A549 (cell line): ENCODE data around the gene EIF4A2. TPM values are rescaled to one million over a fixed set of nuclear protein-coding genes. Genes with fewer than 3 reads are reported as not detected.
A peak's percentile ranks its signal among the peaks of the same experiment; 100 is the strongest.

Experiments
- ATAC-seq, 2 experiments: fragments of 200-7000 bp in 1 of 2; fragments of >200 bp in 1 of 2; cut with Nextera tagmentation in 1 of 2; cut with Tn5 transposase in 1 of 2; 3 replicates each; pipeline versions ENCODE4 v1.8.0 to v1.9.1; 2018 to 2020; ENCODE audit warnings: mild to moderate bottlenecking in 1 of 2, moderate library complexity in 1 of 2
- CTCF ChIA-PET: fragments of 300-600 bp; sonication (Branson Sonifier 250); formaldehyde crosslinking; extraction: SDS; loops from one replicate; lab custom pipeline; 2021; ENCODE audit warnings: antibody characterized with exemption, inconsistent platforms; lab: Yijun Ruan, JAX
- POLR2A ChIA-PET: fragments of 350-600 bp; formaldehyde crosslinking; extraction: SDS; loops from one replicate; lab custom pipeline; 2021; ENCODE audit warnings: antibody characterized with exemption, inconsistent platforms; lab: Yijun Ruan, JAX
- DNase-seq, 2 experiments: peaks; one replicate each; pipeline versions ENCODE4 v3.0.0 to v3.0.0-alpha.2; 2011 to 2016; ENCODE audit warnings: low read depth in 1 of 2, low spot score in 1 of 2
- FAIRE-seq: peaks from 2 replicates; lab custom pipeline; 2011; peaks lifted over from hg19 to GRCh38; lab: Jason Lieb, UNC
- H3K27ac ChIP-seq, 2 experiments: fragments of >200 bp; sonication (Bioruptor Twin); formaldehyde crosslinking; 3 replicates each; pipeline ENCODE4 v1.5.1; 2016 to 2017
- H3K4me1 ChIP-seq: fragments of >200 bp; sonication (Bioruptor Twin); formaldehyde crosslinking; 3 replicates; pipeline ENCODE4 v1.6.1; 2016
- H3K4me2 ChIP-seq: fragments of >200 bp; sonication (Bioruptor Twin); formaldehyde crosslinking; 3 replicates; pipeline ENCODE4 v1.6.1; 2016
- H3K4me3 ChIP-seq: fragments of >200 bp; sonication (Bioruptor Twin); formaldehyde crosslinking; 3 replicates; pipeline ENCODE4 v1.5.1; 2016
- H3K9me3 ChIP-seq: fragments of >200 bp; sonication (Bioruptor Twin); formaldehyde crosslinking; 3 replicates; pipeline ENCODE4 v1.6.1; 2016
- BCL3 ChIP-seq: fragments of >200 bp; sonication (Bioruptor Twin); formaldehyde crosslinking; IDR thresholded peaks from 3 replicates; pipeline ENCODE4 v1.6.1; 2016
- BHLHE40 ChIP-seq: IDR thresholded peaks from 2 replicates; pipeline ENCODE4 v1.6.1; 2012; ENCODE audit warnings: low read depth, low read length, inconsistent platforms
- FOSB ChIP-seq: fragments of 250-450 bp; sonication (Bioruptor Pico); IDR thresholded peaks from 2 replicates; pipeline ENCODE4 v1.5.0; 2020; ENCODE audit warnings: mild to moderate bottlenecking, moderate library complexity
- GATA3 ChIP-seq: IDR thresholded peaks from 2 replicates; pipeline ENCODE4 v1.6.1; 2012; ENCODE audit warnings: borderline replicate concordance
- MAFK ChIP-seq: fragments of 450-650 bp; IDR thresholded peaks from 2 replicates; pipeline ENCODE4 v1.6.1; 2014; ENCODE audit not compliant: partially characterized antibody
- ZFP36 ChIP-seq: fragments of 450-650 bp; IDR thresholded peaks from 2 replicates; pipeline ENCODE4 v1.6.1; 2014; ENCODE audit warnings: borderline replicate concordance; ENCODE audit not compliant: partially characterized antibody
- WGBS: methylation state at CpG from one replicate; pipeline ENCODE4 v1.1.6; 2017; ENCODE audit errors: missing lambda C conversion rate; 5-methylcytosine and 5-hydroxymethylcytosine counted together
- polyA plus RNA-seq, 4 experiments: library from polyadenylated mRNA; depleted of rRNA in 3 of 4; stranded (reverse); fragments of >200 nt; fragmentation: RNase III in 1 of 4; extraction: RNeasy Plus Mini Kit Qiagen cat#74134 plus additional on column Dnase treatment in 1 of 4; gene quantifications; 2 replicates in 3 of 4; 3 replicates in 1 of 4; pipeline ENCODE4 v1.2.3, GENCODE V29; 2011 to 2017
- small RNA-seq, 6 experiments: library from RNA; depleted of rRNA; stranded (forward); fragments of <200 nt; gene quantifications; one replicate each; pipeline ENCODE3, GENCODE V24; 2012

EIF4A2 gene
- polyA plus RNA-seq, 2 of the 4 experiments (the other 2 are of a cell fraction), result 172 to 493 TPM

- H3K4me1 ChIP-seq, result no peaks in the 10 kb centered on the region
- TF ChIP-seq FOSB, result no peak
- no peak for TF ChIP-seq GATA3
- no peak for TF ChIP-seq ZFP36
- TF ChIP-seq, all 56 proteins: peak for 0
- Histone ChIP-seq H3K4me2 (no peak overlapping the region), H3K9me3 (no peaks in the 10 kb centered on the region), H3K27ac (no peak overlapping the region), H3K4me3 (no peak overlapping the region)
- FAIRE-seq (no peak), ATAC-seq (no peak), DNase-seq (no peak)
- ChIA-PET CTCF (no interaction called here), POLR2A (no interaction called here)
- WGBS, result 37% methylated on average over 4 of the region's 4 CpGs
Measured at GRCh38 chr3:186831798-186832197, 48.4 kb downstream of the EIF4A2 start.

- CTCF ChIA-PET, result no interaction called here
- 19% methylated on average over 1 of the region's 1 CpG for WGBS
Measured at GRCh38 chr3:186832276-186832675, 48.9 kb downstream of the EIF4A2 start.

More at GRCh38 chr3:186832276-186832675, 48.9 kb downstream of the EIF4A2 start:
- no peak overlapping the region for H3K27ac ChIP-seq
- H3K4me1 ChIP-seq, result no peaks in the 10 kb centered on the region
- FAIRE-seq (no peak), DNase-seq (no peak), ATAC-seq (no peak)
- TF ChIP-seq MAFK, result peak; percentile 22
- no peak for TF ChIP-seq BCL3
- no peak for TF ChIP-seq BHLHE40
- H3K4me3 ChIP-seq, result no peak overlapping the region
- no peak overlapping the region for H3K4me2 ChIP-seq
- POLR2A ChIA-PET, result no interaction called here
- no peaks in the 10 kb centered on the region for H3K9me3 ChIP-seq

Small RNA genes lying within 50 kb of the gene (small RNA-seq; reads per million reads assigned to genes)
- 0 reads per million in 6 experiments for gene RF00092
- 0 reads per million in 6 experiments for gene RNU6-1105P
- gene SNORA4, result 0 reads per million in 6 experiments
- 0 reads per million in 6 experiments for gene SNORA63
- 0 reads per million in 6 experiments for gene SNORA81
- gene SNORD2, result 0 reads per million in 6 experiments

Other genes with a start within 250 kb of the EIF4A2 start
- gene CRYGS, start 239.2 kb upstream of the EIF4A2 start, polyA plus RNA-seq (2011; rRNA removed), result 2.5 and 2.6 TPM in 2 replicates
- 0.65 to 0.84 TPM (median 0.78 TPM) in 3 replicates for gene CRYGS, start 239.2 kb upstream of the EIF4A2 start, polyA plus RNA-seq (2017; fragmentation: RNase III; extraction: RNeasy Plus Mini Kit Qiagen cat#74134 plus additional on column Dnase treatment)
- 11.4 and 13.5 TPM in 2 replicates for gene TBCCD1, start 216.2 kb upstream of the EIF4A2 start, polyA plus RNA-seq (2011; rRNA removed)
- gene TBCCD1, start 216.2 kb upstream of the EIF4A2 start, polyA plus RNA-seq (2017; fragmentation: RNase III; extraction: RNeasy Plus Mini Kit Qiagen cat#74134 plus additional on column Dnase treatment), result 5.7 to 5.8 TPM (median 5.8 TPM) in 3 replicates
- 36.0 and 61.9 TPM in 2 replicates for gene DNAJB11, start 212.9 kb upstream of the EIF4A2 start, polyA plus RNA-seq (2011; rRNA removed)
- 51.7 to 55.2 TPM (median 54.9 TPM) in 3 replicates for gene DNAJB11, start 212.9 kb upstream of the EIF4A2 start, polyA plus RNA-seq (2017; fragmentation: RNase III; extraction: RNeasy Plus Mini Kit Qiagen cat#74134 plus additional on column Dnase treatment)
- gene AHSG, start 170.5 kb upstream of the EIF4A2 start, polyA plus RNA-seq (2011; rRNA removed), result 0.42 and 0.49 TPM in 2 replicates
- gene AHSG, start 170.5 kb upstream of the EIF4A2 start, polyA plus RNA-seq (2017; fragmentation: RNase III; extraction: RNeasy Plus Mini Kit Qiagen cat#74134 plus additional on column Dnase treatment), result 0.05 to 0.08 TPM in 2 of 3 replicates, not detected in the other
- gene FETUB, start 143.2 kb upstream of the EIF4A2 start, polyA plus RNA-seq (2011; rRNA removed), result 0.10 and 0.20 TPM in 2 replicates
- gene FETUB, start 143.2 kb upstream of the EIF4A2 start, polyA plus RNA-seq (2017; fragmentation: RNase III; extraction: RNeasy Plus Mini Kit Qiagen cat#74134 plus additional on column Dnase treatment), result 0.06 to 0.14 TPM in 2 of 3 replicates, not detected in the other
- 0.08 TPM in 1 of 2 replicates, not detected in the other for gene HRG, start 117.6 kb upstream of the EIF4A2 start, polyA plus RNA-seq (2011; rRNA removed)
- not detected in 3 replicates for gene HRG, start 117.6 kb upstream of the EIF4A2 start, polyA plus RNA-seq (2017; fragmentation: RNase III; extraction: RNeasy Plus Mini Kit Qiagen cat#74134 plus additional on column Dnase treatment)
- 0.05 and 0.11 TPM in 2 replicates for gene KNG1, start 66.2 kb upstream of the EIF4A2 start, polyA plus RNA-seq (2011; rRNA removed)
- 0.04 TPM in 1 of 3 replicates, not detected in the others for gene KNG1, start 66.2 kb upstream of the EIF4A2 start, polyA plus RNA-seq (2017; fragmentation: RNase III; extraction: RNeasy Plus Mini Kit Qiagen cat#74134 plus additional on column Dnase treatment)
- 32.8 and 40.6 TPM in 2 replicates for gene RFC4, start 22.9 kb downstream of the EIF4A2 start, polyA plus RNA-seq (2011; rRNA removed)
- 68.8 to 76.7 TPM (median 69.8 TPM) in 3 replicates for gene RFC4, start 22.9 kb downstream of the EIF4A2 start, polyA plus RNA-seq (2017; fragmentation: RNase III; extraction: RNeasy Plus Mini Kit Qiagen cat#74134 plus additional on column Dnase treatment)
- not detected in 2 replicates for gene ADIPOQ, start 59.1 kb downstream of the EIF4A2 start, polyA plus RNA-seq (2011; rRNA removed)
- gene ADIPOQ, start 59.1 kb downstream of the EIF4A2 start, polyA plus RNA-seq (2017; fragmentation: RNase III; extraction: RNeasy Plus Mini Kit Qiagen cat#74134 plus additional on column Dnase treatment), result not detected in 3 replicates
- 6.5 and 10.4 TPM in 2 replicates for gene ST6GAL1, start 146.9 kb downstream of the EIF4A2 start, polyA plus RNA-seq (2011; rRNA removed)
- 3.1 to 3.9 TPM (median 3.8 TPM) in 3 replicates for gene ST6GAL1, start 146.9 kb downstream of the EIF4A2 start, polyA plus RNA-seq (2017; fragmentation: RNase III; extraction: RNeasy Plus Mini Kit Qiagen cat#74134 plus additional on column Dnase treatment)